NCI-H146 treated with DMSO at 0.1 percent for 48 hours (cell line): Measurements from ENCODE around the gene ZNF598.
"Not testable (repeated sequence)": the region's sequence is repeated elsewhere in the genome, so short reads cannot be mapped to it uniquely, and the experiment has no call there.

Source experiments
- DNase-seq: peaks from one replicate; lab custom pipeline; 2025; ENCODE audit not compliant: unreplicated experiment; lab: John Stamatoyannopoulos, UW

The ZNF598 gene

GRCh38 chr16:1960665-1961630, 48.7 kb downstream of the ZNF598 start:
- no peak for DNase-seq

- peak; percentile 62 for DNase-seq
These were observed 50.2 kb downstream of the ZNF598 start, which contains the start of gene NDUFB10 for GRCh38 chr16:1959269-1960039. Gene NDUFB10, plus strand, starts transcription at chr16:1959538. Its CDS starts 87 bp downstream, at chr16:1959625.

GRCh38 chr16:1958715-1959268, 50.8 kb downstream of the ZNF598 start:
- DNase-seq = no peak

- not testable (repeated sequence) for DNase-seq
These were observed 51.5 kb downstream of the ZNF598 start for GRCh38 chr16:1958143-1958491.

GRCh38 chr16:1957434-1958142, 52.0 kb downstream of the ZNF598 start:
- not testable (repeated sequence) for DNase-seq

GRCh38 chr16:1953734-1954133, 55.9 kb downstream of the ZNF598 start:
- DNase-seq = no peak

GRCh38 chr16:1950559-1950958, 59.1 kb downstream of the ZNF598 start:
- no peak for DNase-seq

GRCh38 chr16:1950047-1950446, 59.6 kb downstream of the ZNF598 start:
- DNase-seq = no peak

GRCh38 chr16:1949507-1949906, 60.1 kb downstream of the ZNF598 start:
- no peak for DNase-seq
